Mesendoderm (in vitro differentiated cells): ENCODE data around the gene KLHL22. TPM values are rescaled to one million over a fixed set of nuclear protein-coding genes. Genes with fewer than 3 reads are reported as not detected.
"Not testable (repeated sequence)": the region's sequence is repeated elsewhere in the genome, so short reads cannot be mapped to it uniquely, and the experiment has no call there.

Experiments used
- DNase-seq: peaks from one replicate; pipeline ENCODE4 v3.0.0; 2013
- H2AK5ac ChIP-seq: 2 replicates; pipeline ENCODE4 v1.6.1; 2013; ENCODE audit warnings: low read length, inconsistent platforms
- H2BK120ac ChIP-seq: 2 replicates; pipeline ENCODE4 v1.6.1; 2013; ENCODE audit warnings: low read depth, mild to moderate bottlenecking, low read length, moderate library complexity, mixed read lengths
- H2BK15ac ChIP-seq: replicated peaks from 2 replicates; pipeline ENCODE4 v1.6.1; 2013; ENCODE audit warnings: low read depth, mild to moderate bottlenecking, moderate library complexity
- H2BK5ac ChIP-seq: 2 replicates; pipeline ENCODE4 v1.6.1; 2013; ENCODE audit warnings: low read length, inconsistent platforms
- H3K18ac ChIP-seq: 2 replicates; pipeline ENCODE4 v1.6.1; 2013; ENCODE audit warnings: mild to moderate bottlenecking, low read length, mixed read lengths
- H3K23ac ChIP-seq: one replicate; pipeline ENCODE4 v1.6.1; 2013; ENCODE audit warnings: low read length
- H3K27ac ChIP-seq: 2 replicates; pipeline ENCODE4 v1.5.1; 2013; ENCODE audit warnings: low read depth, mild to moderate bottlenecking, inconsistent platforms, low read length, moderate library complexity
- H3K27me3 ChIP-seq: 2 replicates; pipeline ENCODE4 v1.6.1; 2013; ENCODE audit warnings: low read length, control low read depth, mild to moderate bottlenecking, inconsistent platforms; ENCODE audit not compliant: insufficient read depth, poor library complexity
- H3K36me3 ChIP-seq: 2 replicates; pipeline ENCODE4 v1.6.1; 2013; ENCODE audit warnings: low read length, inconsistent platforms; ENCODE audit not compliant: control insufficient read depth, insufficient read depth
- H3K4ac ChIP-seq: one replicate; pipeline ENCODE4 v1.6.1; 2013; ENCODE audit warnings: low read depth, mild to moderate bottlenecking, low read length, moderate library complexity
- H3K4me1 ChIP-seq: 2 replicates; pipeline ENCODE4 v1.6.1; 2013; ENCODE audit warnings: low read depth, low read length, inconsistent platforms; ENCODE audit not compliant: control insufficient read depth
- H3K4me2 ChIP-seq: 2 replicates; pipeline ENCODE4 v1.6.1; 2013; ENCODE audit warnings: low read length
- H3K4me3 ChIP-seq: 2 replicates; pipeline ENCODE4 v1.5.1; 2013; ENCODE audit warnings: mild to moderate bottlenecking, low read length
- H3K56ac ChIP-seq: one replicate; pipeline ENCODE4 v1.6.1; 2013; ENCODE audit warnings: low read length
- H3K79me1 ChIP-seq: 2 replicates; pipeline ENCODE4 v1.6.1; 2013; ENCODE audit warnings: low read length, inconsistent platforms
- H3K79me2 ChIP-seq: 2 replicates; pipeline ENCODE4 v1.6.1; 2013; ENCODE audit warnings: mild to moderate bottlenecking, low read length; ENCODE audit not compliant: control insufficient read depth, insufficient read depth
- H3K9ac ChIP-seq: 2 replicates; pipeline ENCODE4 v1.6.1; 2013; ENCODE audit warnings: low read length, inconsistent platforms
- H4K5ac ChIP-seq: one replicate; pipeline ENCODE4 v1.6.1; 2013; ENCODE audit warnings: low read length
- H4K8ac ChIP-seq: one replicate; pipeline ENCODE4 v1.6.1; 2013; ENCODE audit warnings: low read depth, mild to moderate bottlenecking, control low read depth, low read length, moderate library complexity
- WGBS: extraction: QIAGEN DNeasy Blood & Tissue Kit; methylation state at CpG from one replicate; pipeline ENCODE4 v1.1.7; 2013; ENCODE audit warnings: low lambda C conversion rate, missing lambda C conversion rate; ENCODE audit not compliant: insufficient coverage; ENCODE audit errors: extremely low coverage; 5-methylcytosine and 5-hydroxymethylcytosine counted together
- polyA plus RNA-seq, 2 experiments: library from polyadenylated mRNA; stranded (reverse); fragments of 200-250 nt; gene quantifications; one replicate each; pipeline ENCODE4 v1.2.3, GENCODE V29; 2013

KLHL22 gene
- polyA plus RNA-seq (2013, experiment 1 of 2), result 1.9 TPM
- 1.8 TPM for polyA plus RNA-seq (2013, experiment 2 of 2)

GRCh38 chr22:20494978-20495860, at the start of gene KLHL22:
TSS of gene KLHL22 (minus strand) at chr22:20495795. CDS start at chr22:20489211, 6,584 bp downstream.
- no peak within 1 kb of the TSS for H4K5ac ChIP-seq
- no peaks in the 10 kb centered on the region for H3K79me2 ChIP-seq
- no peaks in the 10 kb centered on the region for H3K4me1 ChIP-seq
- no peak within 1 kb of the TSS for H2BK15ac ChIP-seq
- DNase-seq, result peak; percentile 41
- no peaks in the 10 kb centered on the region for H3K27me3 ChIP-seq
- peak within 1 kb of the TSS; percentile 85 for H3K18ac ChIP-seq
- H2BK120ac ChIP-seq, result no peak within 1 kb of the TSS
- no peak within 1 kb of the TSS for H2AK5ac ChIP-seq
- H3K79me1 ChIP-seq, result peaks cover 3% of the 10 kb centered on the region
- H2BK5ac ChIP-seq, result peak within 1 kb of the TSS; percentile 60
- H3K27ac ChIP-seq, result peak within 1 kb of the TSS; percentile 13
- H3K4me2 ChIP-seq, result peak within 1 kb of the TSS; percentile 65
- H4K8ac ChIP-seq, result no peak within 1 kb of the TSS
- no peaks in the 10 kb centered on the region for H3K36me3 ChIP-seq
- H3K4me3 ChIP-seq, result peak within 1 kb of the TSS; percentile 65
- H3K23ac ChIP-seq, result no peak within 1 kb of the TSS
- WGBS, result no CpG with 5 or more reads among the region's 108 CpGs
- peak within 1 kb of the TSS; percentile 96 for H3K56ac ChIP-seq
- H3K9ac ChIP-seq, result peak within 1 kb of the TSS; percentile 74
- peak within 1 kb of the TSS; percentile 46 for H3K4ac ChIP-seq

- peaks cover 20% of the 10 kb centered on the region for H3K79me1 ChIP-seq
- H3K36me3 ChIP-seq, H3K27me3 ChIP-seq, H2AK5ac ChIP-seq, H3K18ac ChIP-seq, H3K4me3 ChIP-seq, H2BK120ac ChIP-seq, H3K4me2 ChIP-seq, H3K4me1 ChIP-seq, H3K56ac ChIP-seq, H3K27ac ChIP-seq, H3K9ac ChIP-seq, H3K4ac ChIP-seq, H2BK15ac ChIP-seq, H4K5ac ChIP-seq, H4K8ac ChIP-seq, DNase-seq, H2BK5ac ChIP-seq, H3K23ac ChIP-seq, H3K79me2 ChIP-seq: not testable (repeated sequence)
- no CpG with 5 or more reads among the region's 3 CpGs for WGBS
Observed at GRCh38 chr22:20545318-20545634, 49.7 kb upstream of the KLHL22 start.

- Histone ChIP-seq H3K9ac (no peak overlapping the region), H3K4me2 (no peak overlapping the region), H3K27me3 (no peaks in the 10 kb centered on the region), H3K23ac (no peak overlapping the region), H3K27ac (no peak overlapping the region), H4K5ac (no peak overlapping the region), H3K79me2 (no peaks in the 10 kb centered on the region), H4K8ac (no peak overlapping the region), H2BK15ac (no peak overlapping the region), H3K18ac (no peak overlapping the region), H3K4ac (no peak overlapping the region), H2AK5ac (no peak overlapping the region), H3K79me1 (peaks cover 8% of the 10 kb centered on the region), H3K4me1 (no peaks in the 10 kb centered on the region), H3K36me3 (no peaks in the 10 kb centered on the region), H2BK5ac (no peak overlapping the region), H3K56ac (no peak overlapping the region), H2BK120ac (no peak overlapping the region), H3K4me3 (no peak overlapping the region)
- DNase-seq, result no peak
Observed at GRCh38 chr22:20542736-20543135, 47.1 kb upstream of the KLHL22 start.

- no peaks in the 10 kb centered on the region for H3K4me1 ChIP-seq
- peaks cover 8% of the 10 kb centered on the region for H3K79me1 ChIP-seq
- no peak overlapping the region for H4K8ac ChIP-seq
- no CpG with 5 or more reads among the region's 3 CpGs for WGBS
- H3K9ac ChIP-seq, result no peak overlapping the region
- no peak overlapping the region for H3K4me3 ChIP-seq
- no peak overlapping the region for H2BK120ac ChIP-seq
- no peak overlapping the region for H3K27ac ChIP-seq
- H3K56ac ChIP-seq, result no peak overlapping the region
- H3K4me2 ChIP-seq, result no peak overlapping the region
- H3K27me3 ChIP-seq, result no peaks in the 10 kb centered on the region
- no peak overlapping the region for H3K4ac ChIP-seq
- H4K5ac ChIP-seq, result no peak overlapping the region
- no peak overlapping the region for H2BK15ac ChIP-seq
- H3K23ac ChIP-seq, result no peak overlapping the region
- no peak overlapping the region for H2AK5ac ChIP-seq
- no peak overlapping the region for H3K18ac ChIP-seq
- no peak overlapping the region for H2BK5ac ChIP-seq
- no peak for DNase-seq
- no peaks in the 10 kb centered on the region for H3K79me2 ChIP-seq
- H3K36me3 ChIP-seq, result peaks cover under 1% of the 10 kb centered on the region
Observed at GRCh38 chr22:20542055-20542454, 46.5 kb upstream of the KLHL22 start.

GRCh38 chr22:20538875-20539274, 43.3 kb upstream of the KLHL22 start:
- not testable (repeated sequence) for H4K8ac ChIP-seq, H3K4me3 ChIP-seq, H3K27me3 ChIP-seq, H3K9ac ChIP-seq, H3K56ac ChIP-seq, H2BK15ac ChIP-seq, H3K4me1 ChIP-seq, H2BK5ac ChIP-seq, H4K5ac ChIP-seq, H3K23ac ChIP-seq, H2BK120ac ChIP-seq, H2AK5ac ChIP-seq, H3K27ac ChIP-seq, H3K18ac ChIP-seq, H3K36me3 ChIP-seq, DNase-seq, H3K4me2 ChIP-seq, H3K79me2 ChIP-seq, H3K4ac ChIP-seq
- no CpG with 5 or more reads among the region's 8 CpGs for WGBS
- peaks cover 10% of the 10 kb centered on the region for H3K79me1 ChIP-seq

- Histone ChIP-seq H2BK120ac (no peak overlapping the region), H3K79me2 (peaks cover 15% of the 10 kb centered on the region), H4K8ac (no peak overlapping the region), H3K23ac (no peak overlapping the region), H3K27me3 (no peaks in the 10 kb centered on the region), H2BK5ac (no peak overlapping the region), H3K36me3 (peaks cover 2% of the 10 kb centered on the region), H3K18ac (no peak overlapping the region), H3K4me3 (no peak overlapping the region), H3K4ac (no peak overlapping the region), H2AK5ac (no peak overlapping the region), H4K5ac (no peak overlapping the region), H3K79me1 (peaks cover 19% of the 10 kb centered on the region), H3K9ac (no peak overlapping the region), H3K56ac (no peak overlapping the region), H3K4me2 (no peak overlapping the region), H3K27ac (no peak overlapping the region), H2BK15ac (no peak overlapping the region), H3K4me1 (no peaks in the 10 kb centered on the region)
- no peak for DNase-seq
- no CpG with 5 or more reads among the region's 7 CpGs for WGBS
Observed at GRCh38 chr22:20537983-20538382, 42.4 kb upstream of the KLHL22 start.
